ENCODE data around the gene HCFC1R1.
A peak's percentile ranks its signal among the peaks of the same experiment; 100 is the strongest.

The HCFC1R1 gene

GRCh38 chr16:3004319-3004718, 19.4 kb downstream of the HCFC1R1 start:
- in situ Hi-C loops (cut with MboI; ENCODE audit: low sequenced_read_pairs, unreplicated experiment): no loop called here
- no peak for TF ChIP-seq CTCF (IDR thresholded peaks at IDR 0.05; ENCODE audit: borderline replicate concordance, control extremely low read depth, extremely low read depth, insufficient read depth, missing control alignments)
- no peak for DNase-seq (ENCODE audit: low spot score)

- DNase-seq (ENCODE audit: low spot score): peak; percentile 100
- in situ Hi-C loops (cut with MboI; ENCODE audit: low sequenced_read_pairs, unreplicated experiment): no loop called here
- peak; percentile 78 for TF ChIP-seq CTCF (IDR thresholded peaks at IDR 0.05; ENCODE audit: borderline replicate concordance, control extremely low read depth, extremely low read depth, insufficient read depth, missing control alignments)
Measured at GRCh38 chr16:3003582-3004270, 20.0 kb downstream of the HCFC1R1 start.

- in situ Hi-C loops (cut with MboI; ENCODE audit: low sequenced_read_pairs, unreplicated experiment): no loop called here
- TF ChIP-seq CTCF (IDR thresholded peaks at IDR 0.05; ENCODE audit: borderline replicate concordance, control extremely low read depth, extremely low read depth, insufficient read depth, missing control alignments): no peak
Measured at GRCh38 chr16:3001316-3001715, 22.4 kb downstream of the HCFC1R1 start.

GRCh38 chr16:3000540-3000939, 23.2 kb downstream of the HCFC1R1 start:
- in situ Hi-C loops (cut with MboI; ENCODE audit: low sequenced_read_pairs, unreplicated experiment): no loop called here
- no peak for DNase-seq (ENCODE audit: low spot score)
- no peak for TF ChIP-seq CTCF (IDR thresholded peaks at IDR 0.05; ENCODE audit: borderline replicate concordance, control extremely low read depth, extremely low read depth, insufficient read depth, missing control alignments)

More at GRCh38 chr16:3001316-3001715, 22.4 kb downstream of the HCFC1R1 start:
- no peak for DNase-seq (ENCODE audit: low spot score)

GRCh38 chr16:2999929-3000328, 23.8 kb downstream of the HCFC1R1 start:
- in situ Hi-C loops (cut with MboI; ENCODE audit: low sequenced_read_pairs, unreplicated experiment): no loop called here
- no peak for TF ChIP-seq CTCF (IDR thresholded peaks at IDR 0.05; ENCODE audit: borderline replicate concordance, control extremely low read depth, extremely low read depth, insufficient read depth, missing control alignments)

GRCh38 chr16:2996298-2996697, 27.4 kb downstream of the HCFC1R1 start:
- in situ Hi-C loops (cut with MboI; ENCODE audit: low sequenced_read_pairs, unreplicated experiment): no loop called here
- no peak for DNase-seq (ENCODE audit: low spot score)
- TF ChIP-seq CTCF (IDR thresholded peaks at IDR 0.05; ENCODE audit: borderline replicate concordance, control extremely low read depth, extremely low read depth, insufficient read depth, missing control alignments): no peak

More at GRCh38 chr16:2999929-3000328, 23.8 kb downstream of the HCFC1R1 start:
- no peak for DNase-seq (ENCODE audit: low spot score)
